ENCODE results near the gene LMAN1L. TPM values are rescaled to one million over a fixed set of nuclear protein-coding genes. Genes with fewer than 3 reads are reported as not detected.

LMAN1L gene
- total RNA-seq, 1 donor from 2014 or later = not detected

GRCh38 chr15:74833376-74834107, 20.9 kb downstream of the LMAN1L start:
- no peak for FAIRE-seq
- DNase-seq (ENCODE audit: low spot score in 2 of 2) = no peak

GRCh38 chr15:74835312-74835823, 22.7 kb downstream of the LMAN1L start:
- no peak for FAIRE-seq
- DNase-seq (ENCODE audit: low spot score in 2 of 2) = peak in 1 of 2 donors; percentile 71

GRCh38 chr15:74836846-74837245, 24.2 kb downstream of the LMAN1L start:
- DNase-seq (ENCODE audit: low spot score in 2 of 2) = no peak
- no peak for FAIRE-seq

- FAIRE-seq = no peak
- DNase-seq (ENCODE audit: low spot score in 2 of 2) = no peak
Measured at GRCh38 chr15:74837482-74838136, 25.0 kb downstream of the LMAN1L start.

GRCh38 chr15:74838137-74838516, 25.5 kb downstream of the LMAN1L start:
- DNase-seq (ENCODE audit: low spot score in 2 of 2) (no peak), FAIRE-seq (no peak)

GRCh38 chr15:74838746-74839525, 26.3 kb downstream of the LMAN1L start:
- DNase-seq (ENCODE audit: low spot score in 2 of 2) = no peak
- no peak for FAIRE-seq

GRCh38 chr15:74839526-74840395, 27.1 kb downstream of the LMAN1L start:
- DNase-seq (ENCODE audit: low spot score in 2 of 2) = no peak
- FAIRE-seq = no peak

- FAIRE-seq = no peak
- DNase-seq (ENCODE audit: low spot score in 2 of 2) = no peak
Measured at GRCh38 chr15:74840851-74841775, 28.5 kb downstream of the LMAN1L start.

GRCh38 chr15:74841891-74842373, 29.3 kb downstream of the LMAN1L start:
- peak in 1 of 2 donors; percentile 36 for DNase-seq (ENCODE audit: low spot score in 2 of 2)
- no peak for FAIRE-seq

GRCh38 chr15:74842581-74843444, 30.2 kb downstream of the LMAN1L start, which contains the start of gene ULK3:
TSS of gene ULK3 (minus strand) at chr15:74843156. CDS start at chr15:74843105, 51 bp downstream.
- FAIRE-seq = no peak
- peak; percentile 99 for DNase-seq (ENCODE audit: low spot score in 2 of 2)

GRCh38 chr15:74843445-74843828, 30.8 kb downstream of the LMAN1L start:
- DNase-seq (ENCODE audit: low spot score in 2 of 2) (no peak), FAIRE-seq (no peak)

- no peak for FAIRE-seq
- DNase-seq (ENCODE audit: low spot score in 2 of 2) = peak in 1 of 2 donors; percentile 23
Measured at GRCh38 chr15:74843891-74844299, 31.3 kb downstream of the LMAN1L start.

- FAIRE-seq = no peak
Measured at GRCh38 chr15:74844319-74845207, 31.9 kb downstream of the LMAN1L start.

GRCh38 chr15:74845208-74845568, 32.6 kb downstream of the LMAN1L start:
- FAIRE-seq = no peak

More at GRCh38 chr15:74844319-74845207, 31.9 kb downstream of the LMAN1L start:
- no peak for DNase-seq (ENCODE audit: low spot score in 2 of 2)

GRCh38 chr15:74845581-74845980, 32.9 kb downstream of the LMAN1L start:
- no peak for FAIRE-seq

More at GRCh38 chr15:74845208-74845568, 32.6 kb downstream of the LMAN1L start:
- DNase-seq (ENCODE audit: low spot score in 2 of 2) = no peak

GRCh38 chr15:74847432-74847831, 34.8 kb downstream of the LMAN1L start:
- DNase-seq (ENCODE audit: low spot score in 2 of 2) = no peak
- FAIRE-seq = no peak

More at GRCh38 chr15:74845581-74845980, 32.9 kb downstream of the LMAN1L start:
- no peak for DNase-seq (ENCODE audit: low spot score in 2 of 2)

GRCh38 chr15:74850393-74850792, 37.8 kb downstream of the LMAN1L start:
- FAIRE-seq = no peak

More at GRCh38 chr15:74850393-74850792, 37.8 kb downstream of the LMAN1L start:
- no peak for DNase-seq (ENCODE audit: low spot score in 2 of 2)

Data from frontal cortex (tissue), 4 donors.